NCI-H1105 treated with DMSO at 0.1 percent for 48 hours (cell line): ENCODE measurements around the gene NR3C2.
A peak's percentile ranks its signal among the peaks of the same experiment; 100 is the strongest.

Experiments used
- DNase-seq: peaks from one replicate; lab custom pipeline; 2025; lab: John Stamatoyannopoulos, UW

NR3C2 gene

DNA sequence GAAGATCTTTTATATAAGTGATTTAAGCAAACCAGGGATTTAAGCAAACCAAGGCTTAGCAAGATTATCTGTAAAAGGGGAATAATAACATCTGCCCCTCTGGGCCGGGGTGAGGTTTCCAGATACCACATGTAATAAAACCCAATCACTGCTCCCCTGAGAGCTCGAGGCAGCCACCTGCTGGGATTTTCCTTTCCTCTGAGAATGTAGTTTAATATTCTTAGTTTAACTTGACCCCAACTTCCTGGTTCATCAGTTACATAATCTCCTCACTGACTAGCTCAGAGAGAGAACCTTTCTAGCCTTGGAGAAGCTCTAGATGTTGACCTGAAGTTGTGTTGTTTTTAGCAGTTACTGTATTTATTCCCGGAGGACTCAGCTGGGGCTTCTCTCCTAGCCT, 387.9 kb downstream of the NR3C2 start:
- no peak for DNase-seq

DNA sequence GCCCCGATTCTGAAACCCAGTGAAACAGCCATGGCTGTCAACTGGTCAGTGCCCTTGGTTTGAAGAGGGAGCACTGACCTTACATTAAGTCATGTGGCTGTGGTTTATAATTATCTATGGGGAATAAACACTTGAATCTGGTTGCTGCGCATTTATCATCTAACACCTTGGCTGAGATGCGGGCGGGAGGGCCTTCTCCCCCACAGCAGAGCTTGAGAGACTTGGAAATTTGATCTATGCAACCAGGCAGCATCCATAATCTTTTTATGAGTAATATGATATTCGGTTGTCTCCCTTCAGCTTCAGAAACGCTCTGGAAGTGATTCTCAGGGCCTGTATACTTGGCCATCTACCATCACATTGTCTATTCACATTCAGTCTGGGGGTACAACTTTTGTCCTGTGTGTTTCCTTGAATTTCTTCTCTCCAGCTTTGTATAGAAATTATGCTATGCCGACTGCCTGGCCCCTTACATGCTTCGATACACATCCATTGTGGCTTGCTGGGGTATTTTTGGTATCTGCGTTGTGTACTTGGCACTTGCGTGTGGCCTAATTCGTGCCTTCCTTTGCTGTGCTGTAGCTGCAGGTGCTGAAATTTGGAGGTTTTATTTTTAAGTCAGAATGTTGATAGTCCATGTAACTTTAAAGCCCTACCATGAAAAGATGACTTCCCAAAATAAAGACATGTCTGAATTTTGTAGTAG, 388.8 kb downstream of the NR3C2 start:
- no peak for DNase-seq

DNA sequence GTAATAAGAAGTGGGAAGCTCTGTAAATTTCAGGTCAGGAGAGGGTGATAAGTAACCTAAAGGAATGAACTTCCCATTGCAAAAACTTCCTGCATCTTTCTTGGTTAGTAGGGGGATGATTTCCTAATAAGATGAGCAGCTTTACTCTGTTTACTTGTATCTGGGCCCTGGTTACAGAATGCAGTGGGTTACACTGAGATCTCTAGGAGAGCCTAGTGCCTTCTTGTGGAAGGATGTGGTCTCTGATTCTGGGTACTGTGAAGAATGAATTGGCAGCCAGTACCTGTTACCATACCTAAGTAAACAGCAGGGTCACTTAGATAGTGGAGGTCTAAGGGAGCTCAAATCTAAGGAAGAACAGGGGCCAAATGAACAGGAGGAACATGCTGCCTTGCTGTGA, 389.8 kb downstream of the NR3C2 start:
- DNase-seq = no peak

DNA sequence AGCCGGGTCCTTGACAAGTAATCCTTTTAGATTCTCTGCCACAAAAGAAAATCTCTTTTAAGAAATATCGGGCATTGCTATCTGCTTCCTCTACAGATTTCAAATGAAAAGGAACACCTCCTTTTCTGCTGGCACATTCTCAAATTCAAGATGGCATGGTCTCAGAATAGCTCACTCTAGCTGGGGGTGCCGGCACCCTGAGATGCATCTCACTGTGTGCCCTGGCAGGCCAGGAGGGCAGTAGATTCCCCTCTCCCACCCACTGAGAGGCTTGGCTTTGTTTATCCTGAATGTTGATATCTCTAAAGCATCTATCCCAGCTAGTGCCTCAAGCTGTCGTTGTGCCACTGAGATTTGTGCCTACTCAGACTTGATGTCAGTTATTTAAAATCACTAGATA, 390.8 kb downstream of the NR3C2 start:
- no peak for DNase-seq

DNA sequence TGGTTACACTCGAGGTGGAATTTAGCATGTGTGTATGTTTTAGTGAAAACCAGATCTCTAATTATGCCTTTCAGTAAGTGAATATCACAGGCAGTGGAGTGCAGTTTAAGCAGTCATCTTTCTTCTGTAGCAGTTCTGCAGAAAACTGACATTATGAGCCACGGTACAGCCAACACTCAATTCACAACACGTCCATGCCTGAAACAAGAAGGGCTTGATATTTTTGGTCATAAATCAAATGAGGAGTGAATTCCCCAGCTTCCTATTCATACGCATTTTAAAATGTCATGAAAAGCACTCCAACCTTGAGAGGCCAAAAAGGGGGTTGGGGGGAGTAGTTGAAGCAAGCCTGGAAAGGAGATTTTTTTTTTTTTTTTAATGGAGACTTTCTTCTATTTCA, 393.6 kb downstream of the NR3C2 start:
- no peak for DNase-seq

DNA sequence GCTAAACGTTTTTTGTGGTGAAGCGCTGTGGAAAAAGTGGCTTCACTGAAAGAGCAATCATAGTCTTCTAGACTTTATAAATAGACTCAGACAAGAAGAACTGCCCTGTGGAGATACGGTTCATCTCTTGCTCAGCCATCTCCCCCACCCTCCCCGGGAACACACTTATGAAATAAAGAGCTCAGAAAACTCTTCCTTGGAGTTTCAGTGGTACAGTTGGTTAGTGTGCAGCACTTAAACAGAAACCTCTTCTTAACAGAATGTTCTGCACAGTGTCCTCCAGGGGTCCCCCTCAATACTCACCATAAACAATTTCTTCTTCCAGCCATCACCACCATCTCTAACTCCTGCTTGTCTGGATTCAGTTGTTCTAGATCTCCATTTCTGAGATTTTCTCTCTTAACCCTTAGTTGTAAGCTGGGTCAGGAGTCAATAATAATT, 397.3 kb downstream of the NR3C2 start:
- DNase-seq = no peak

DNA sequence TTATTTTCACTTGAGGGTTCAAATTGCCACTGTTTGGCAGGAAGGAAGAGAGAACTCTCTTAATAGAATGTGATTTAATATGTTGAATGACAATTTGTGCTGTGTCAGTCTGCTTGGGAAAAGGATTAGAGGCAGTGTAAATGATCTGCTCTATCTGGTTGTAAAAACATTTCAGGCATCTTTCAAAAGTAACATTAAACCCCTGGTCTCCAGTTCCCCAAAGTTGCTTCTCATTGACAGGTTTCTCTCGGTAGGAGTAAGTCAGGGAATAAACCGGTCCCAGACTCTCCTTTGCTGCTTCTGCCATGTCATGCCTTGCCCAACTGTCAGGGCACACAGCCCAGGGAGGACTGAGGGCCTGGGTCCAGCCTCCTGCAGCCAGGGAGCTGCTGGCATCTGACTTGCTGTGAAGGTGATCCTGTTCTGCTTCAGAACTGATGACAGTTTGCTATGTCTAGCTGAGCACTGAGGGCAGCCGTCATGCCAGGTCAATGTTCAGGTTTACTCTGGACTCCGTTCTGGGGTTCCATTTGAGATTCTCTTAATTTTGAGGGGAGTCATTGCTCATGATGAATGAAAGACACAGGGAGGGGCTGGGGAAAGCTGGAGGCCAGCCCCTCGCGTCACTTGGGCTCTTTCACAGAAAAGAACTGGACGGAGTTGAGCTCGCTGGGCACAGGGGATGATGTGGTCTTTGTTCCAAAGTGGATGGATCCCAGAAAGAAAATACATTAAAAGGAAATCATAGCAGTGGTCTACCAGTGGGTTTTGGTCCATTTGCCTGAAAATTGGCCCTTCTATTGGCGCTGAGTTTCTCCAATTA, 397.9 kb downstream of the NR3C2 start:
- no peak for DNase-seq

DNA sequence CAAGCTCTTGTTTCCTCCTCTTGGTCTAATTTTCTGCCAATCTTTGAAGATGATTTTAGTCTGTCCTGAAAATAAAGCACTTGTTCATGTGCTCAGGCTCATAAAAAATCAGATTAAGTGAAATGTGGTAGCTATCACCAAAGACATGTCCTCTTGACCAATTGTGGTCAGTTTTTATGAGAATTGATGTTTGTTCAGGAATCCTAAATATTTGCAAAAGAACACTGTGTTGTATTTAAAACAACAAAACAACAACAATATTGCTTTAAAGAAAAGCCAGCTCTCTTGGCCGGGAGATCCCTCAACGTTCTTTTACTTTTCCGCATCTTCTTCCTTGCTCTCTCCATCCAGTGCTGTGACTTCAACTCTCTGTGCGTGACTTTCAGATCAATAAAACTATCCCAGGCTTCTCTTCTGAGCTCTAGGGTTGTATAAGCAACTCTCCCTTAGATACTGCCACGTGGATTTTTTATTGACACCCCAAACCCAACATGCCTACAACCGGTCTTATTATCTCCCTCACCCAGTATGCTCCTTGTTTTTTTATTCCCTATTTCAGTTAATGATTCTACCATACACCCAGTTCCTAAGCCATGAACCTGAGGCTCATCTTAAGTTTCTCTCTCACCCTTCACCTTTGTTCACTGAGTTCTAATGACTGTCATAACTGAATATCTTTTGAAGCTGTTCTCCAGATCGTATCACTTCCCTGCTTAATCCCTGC, 400.4 kb downstream of the NR3C2 start:
- no peak for DNase-seq

DNA sequence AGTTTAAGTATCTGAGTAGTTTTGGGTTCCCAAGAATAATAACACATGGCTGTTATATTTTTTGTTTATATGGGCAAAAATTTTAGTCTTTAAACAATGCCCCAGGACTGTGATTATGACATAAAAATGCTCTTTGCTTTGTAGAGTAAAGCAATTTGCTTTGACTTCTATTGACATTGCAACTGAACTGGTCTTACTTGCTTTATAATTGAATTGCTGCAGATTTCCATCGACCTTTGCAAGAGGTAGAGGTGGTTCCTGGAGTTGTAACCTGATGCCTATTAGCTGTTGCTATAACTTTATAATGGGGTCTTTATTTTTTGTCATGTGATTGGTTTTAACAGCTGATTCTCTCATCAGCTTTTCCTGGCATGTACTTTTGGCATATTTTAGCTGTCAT, 407.4 kb downstream of the NR3C2 start:
- DNase-seq = peak; percentile 20

DNA sequence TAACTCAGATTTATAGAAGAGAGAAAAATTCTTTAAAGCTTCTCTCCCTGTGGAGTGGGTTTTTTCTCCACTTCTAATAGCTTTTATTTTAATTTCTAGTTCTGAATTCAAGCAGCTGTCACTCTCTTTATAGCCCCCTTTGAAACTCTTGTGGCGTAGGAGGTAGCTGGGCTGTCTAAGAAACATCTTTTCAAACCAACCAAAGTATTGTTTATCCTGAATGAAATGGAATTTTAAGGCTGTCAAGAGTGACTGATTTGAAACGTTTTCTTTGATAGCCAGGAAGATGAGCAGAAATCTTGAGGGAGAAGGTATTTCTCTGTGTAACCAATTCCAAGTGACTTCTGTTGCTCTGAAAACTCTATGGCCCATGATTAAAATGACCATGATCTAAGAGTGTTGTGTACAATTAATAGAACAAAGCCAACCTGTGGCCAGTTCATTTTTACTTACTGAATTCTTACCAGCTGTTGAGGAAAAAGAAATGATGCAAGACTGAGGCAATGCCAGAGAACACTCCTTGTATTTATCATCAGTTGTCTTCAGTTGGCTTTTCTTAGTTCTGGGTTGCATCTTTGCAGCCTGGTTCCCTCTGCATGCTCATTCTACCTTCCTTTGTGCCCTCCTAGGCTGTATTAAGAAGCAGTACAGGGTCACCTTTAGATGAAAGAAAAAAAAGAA, 411.9 kb downstream of the NR3C2 start:
- DNase-seq = no peak

DNA sequence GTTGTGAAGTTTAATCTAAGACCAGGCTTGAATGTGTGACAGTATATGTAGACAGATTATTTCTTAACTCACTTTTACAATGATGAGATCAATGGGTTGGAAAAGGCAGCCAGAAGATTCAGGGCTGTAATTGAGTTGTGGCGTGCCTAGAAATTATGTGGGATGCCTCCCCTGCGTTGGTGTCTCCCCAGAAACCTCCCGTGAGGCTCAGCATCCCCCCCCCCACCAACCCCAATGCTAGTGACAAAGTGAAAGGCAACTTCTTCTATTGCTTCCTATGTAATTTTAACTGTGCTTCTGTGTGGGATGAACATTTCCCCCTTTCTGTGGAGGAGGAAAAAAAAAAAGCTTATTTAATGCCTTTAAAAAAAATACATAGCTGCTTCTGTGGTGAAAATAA, 412.4 kb downstream of the NR3C2 start:
- no peak for DNase-seq
